ENCODE results near the gene MEIKIN. TPM values are rescaled to one million over a fixed set of nuclear protein-coding genes. Genes with fewer than 3 reads are reported as not detected.

MEIKIN gene
- polyA plus RNA-seq, 3 donors, result 0.16 to 1.6 (median 1.6) TPM

- H3K4me3 Mint-ChIP-seq, result no peak overlapping the region
These were observed 27.7 kb upstream of the MEIKIN start for GRCh38 chr5:131973089-131973712.

GRCh38 chr5:131968396-131968954 lies 23.0 kb upstream of the MEIKIN start:
- Mint-ChIP-seq H3K9me3 (peaks cover 0 to 2% (median 0%) of the 10 kb centered on the region in 7 donors), H3K4me3 (no peak overlapping the region), H3K4me1 (no peaks in the 10 kb centered on the region), H3K36me3 (no peaks in the 10 kb centered on the region), H3K27ac (no peak overlapping the region), H3K27me3 (ENCODE audit: low read depth in 3 of 3) (peaks cover 1 to 6% (median 4%) of the 10 kb centered on the region in 3 donors)
- Histone ChIP-seq H3K9ac (ENCODE audit: insufficient read depth, low read length, poor library complexity, severe bottlenecking) (no peak overlapping the region), H3K4me1 (ENCODE audit: control insufficient read depth in 1 of 2, insufficient read depth in 2 of 2, low read length in 2 of 2) (no peaks in the 10 kb centered on the region), H3K27ac (ENCODE audit: low read depth in 1 of 2, low read length in 2 of 2) (no peak overlapping the region), H2AFZ (ENCODE audit: insufficient read depth, low read depth, low read length, poor library complexity, severe bottlenecking) (no peak overlapping the region), H3K27me3 (ENCODE audit: control insufficient read depth in 2 of 2, insufficient read depth in 2 of 2, low read length in 2 of 2) (no peaks in the 10 kb centered on the region), H3K4me2 (replicated peaks; ENCODE audit: extremely low read depth, low read length, poor library complexity, severe bottlenecking) (no peak overlapping the region), H3K79me2 (ENCODE audit: insufficient read depth, low read length) (no peaks in the 10 kb centered on the region), H3K9me3 (replicated peaks in 1 of 2; ENCODE audit: control insufficient read depth in 1 of 2, insufficient read depth in 1 of 2, low read length in 2 of 2) (no peaks in the 10 kb centered on the region), H3K36me3 (replicated peaks in 1 of 2; ENCODE audit: control insufficient read depth in 1 of 2, insufficient read depth in 2 of 2, low read length in 2 of 2) (no peaks in the 10 kb centered on the region), H3K4me3 (replicated peaks in 1 of 3; ENCODE audit: low read depth in 2 of 3, low read length in 3 of 3) (no peak overlapping the region), H4K20me1 (ENCODE audit: insufficient read depth, low read length) (no peaks in the 10 kb centered on the region)
- DNase-seq, result no peak
- no peak for TF ChIP-seq CTCF (IDR thresholded peaks at IDR 0.05)
- intact Hi-C loops (cut with micrococcal nuclease), result no loop called here
- no CpG with 5 or more reads among the region's 5 CpGs for WGBS (ENCODE audit: insufficient coverage)

More at GRCh38 chr5:131973089-131973712, 27.7 kb upstream of the MEIKIN start:
- DNase-seq, result no peak
- Mint-ChIP-seq H3K9me3 (peaks cover 0 to 2% (median 0%) of the 10 kb centered on the region in 7 donors), H3K27me3 (ENCODE audit: low read depth in 3 of 3) (peaks cover 1 to 6% (median 3%) of the 10 kb centered on the region in 3 donors), H3K36me3 (no peaks in the 10 kb centered on the region), H3K27ac (no peak overlapping the region), H3K4me1 (no peaks in the 10 kb centered on the region)
- Histone ChIP-seq H3K36me3 (replicated peaks in 1 of 2; ENCODE audit: control insufficient read depth in 1 of 2, insufficient read depth in 2 of 2, low read length in 2 of 2) (no peaks in the 10 kb centered on the region), H3K79me2 (ENCODE audit: insufficient read depth, low read length) (no peaks in the 10 kb centered on the region), H3K4me2 (replicated peaks; ENCODE audit: extremely low read depth, low read length, poor library complexity, severe bottlenecking) (no peak overlapping the region), H3K27ac (ENCODE audit: low read depth in 1 of 2, low read length in 2 of 2) (no peak overlapping the region), H3K4me1 (ENCODE audit: control insufficient read depth in 1 of 2, insufficient read depth in 2 of 2, low read length in 2 of 2) (no peaks in the 10 kb centered on the region), H3K4me3 (replicated peaks in 1 of 3; ENCODE audit: low read depth in 2 of 3, low read length in 3 of 3) (no peak overlapping the region), H2AFZ (ENCODE audit: insufficient read depth, low read depth, low read length, poor library complexity, severe bottlenecking) (no peak overlapping the region), H3K9me3 (replicated peaks in 1 of 2; ENCODE audit: control insufficient read depth in 1 of 2, insufficient read depth in 1 of 2, low read length in 2 of 2) (no peaks in the 10 kb centered on the region), H4K20me1 (ENCODE audit: insufficient read depth, low read length) (no peaks in the 10 kb centered on the region), H3K27me3 (ENCODE audit: control insufficient read depth in 2 of 2, insufficient read depth in 2 of 2, low read length in 2 of 2) (no peaks in the 10 kb centered on the region), H3K9ac (ENCODE audit: insufficient read depth, low read length, poor library complexity, severe bottlenecking) (no peak overlapping the region)
- intact Hi-C loops (cut with micrococcal nuclease), result no loop called here
- WGBS (ENCODE audit: insufficient coverage), result 93% methylated on average over 8 of the region's 9 CpGs
- no peak for TF ChIP-seq CTCF (IDR thresholded peaks at IDR 0.05)
